Fibroblast of pulmonary artery (primary cell): ENCODE measurements around the gene RFTN2.

Source experiments
- DNase-seq: peaks from one replicate; pipeline ENCODE4 v3.0.0-alpha.2; 2010; ENCODE audit warnings: low read depth
- H3K4me3 ChIP-seq: replicated peaks from 2 replicates; pipeline ENCODE4 v1.5.1; 2011; ENCODE audit warnings: low read depth, mild to moderate bottlenecking, control low read depth, low read length, moderate library complexity
- TF ChIP-seq, protein P1 (sequence below): IDR thresholded peaks from 2 replicates; pipeline ENCODE4 v1.5.1; 2011; ENCODE audit warnings: mild to moderate bottlenecking, control low read depth, low read length, inconsistent platforms; ENCODE audit errors: missing control alignments

Gene RFTN2

GRCh38 chr2:197577446-197577845, 97.9 kb downstream of the RFTN2 start:
- H3K4me3 ChIP-seq = no peak overlapping the region
- DNase-seq = no peak
- TF ChIP-seq, protein P1, sequence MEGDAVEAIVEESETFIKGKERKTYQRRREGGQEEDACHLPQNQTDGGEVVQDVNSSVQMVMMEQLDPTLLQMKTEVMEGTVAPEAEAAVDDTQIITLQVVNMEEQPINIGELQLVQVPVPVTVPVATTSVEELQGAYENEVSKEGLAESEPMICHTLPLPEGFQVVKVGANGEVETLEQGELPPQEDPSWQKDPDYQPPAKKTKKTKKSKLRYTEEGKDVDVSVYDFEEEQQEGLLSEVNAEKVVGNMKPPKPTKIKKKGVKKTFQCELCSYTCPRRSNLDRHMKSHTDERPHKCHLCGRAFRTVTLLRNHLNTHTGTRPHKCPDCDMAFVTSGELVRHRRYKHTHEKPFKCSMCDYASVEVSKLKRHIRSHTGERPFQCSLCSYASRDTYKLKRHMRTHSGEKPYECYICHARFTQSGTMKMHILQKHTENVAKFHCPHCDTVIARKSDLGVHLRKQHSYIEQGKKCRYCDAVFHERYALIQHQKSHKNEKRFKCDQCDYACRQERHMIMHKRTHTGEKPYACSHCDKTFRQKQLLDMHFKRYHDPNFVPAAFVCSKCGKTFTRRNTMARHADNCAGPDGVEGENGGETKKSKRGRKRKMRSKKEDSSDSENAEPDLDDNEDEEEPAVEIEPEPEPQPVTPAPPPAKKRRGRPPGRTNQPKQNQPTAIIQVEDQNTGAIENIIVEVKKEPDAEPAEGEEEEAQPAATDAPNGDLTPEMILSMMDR = no peak

GRCh38 chr2:197576631-197577030, 98.8 kb downstream of the RFTN2 start:
- DNase-seq = peak; percentile 86
- no peak overlapping the region for H3K4me3 ChIP-seq
- TF ChIP-seq, protein P1 = no peak

DNA sequence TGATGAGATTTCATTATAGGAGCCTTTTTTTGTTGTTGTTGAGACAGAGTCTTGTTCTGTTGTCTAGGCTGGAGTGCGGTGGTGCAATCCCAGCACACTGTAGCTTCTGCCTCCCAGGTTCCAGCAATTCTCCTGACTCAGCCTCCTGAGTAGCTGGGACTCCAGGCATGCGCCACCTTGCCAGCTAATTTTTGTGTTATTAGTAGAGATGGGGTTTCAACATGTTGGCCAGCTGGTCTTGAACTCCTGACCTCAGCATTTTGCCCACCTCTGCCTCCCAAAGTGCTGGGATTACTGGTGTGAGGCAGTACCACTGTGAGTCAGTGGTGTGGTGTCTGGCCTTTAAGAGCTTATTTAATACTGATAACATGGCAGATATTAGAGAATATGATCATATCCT, 99.4 kb downstream of the RFTN2 start:
- peak; percentile 67 for DNase-seq
- no peak overlapping the region for H3K4me3 ChIP-seq
- TF ChIP-seq, protein P1 = no peak

- TF ChIP-seq, protein P1 = no peak
- DNase-seq = no peak
- no peak overlapping the region for H3K4me3 ChIP-seq
Measured at GRCh38 chr2:197573608-197574007, 101.8 kb downstream of the RFTN2 start.

DNA sequence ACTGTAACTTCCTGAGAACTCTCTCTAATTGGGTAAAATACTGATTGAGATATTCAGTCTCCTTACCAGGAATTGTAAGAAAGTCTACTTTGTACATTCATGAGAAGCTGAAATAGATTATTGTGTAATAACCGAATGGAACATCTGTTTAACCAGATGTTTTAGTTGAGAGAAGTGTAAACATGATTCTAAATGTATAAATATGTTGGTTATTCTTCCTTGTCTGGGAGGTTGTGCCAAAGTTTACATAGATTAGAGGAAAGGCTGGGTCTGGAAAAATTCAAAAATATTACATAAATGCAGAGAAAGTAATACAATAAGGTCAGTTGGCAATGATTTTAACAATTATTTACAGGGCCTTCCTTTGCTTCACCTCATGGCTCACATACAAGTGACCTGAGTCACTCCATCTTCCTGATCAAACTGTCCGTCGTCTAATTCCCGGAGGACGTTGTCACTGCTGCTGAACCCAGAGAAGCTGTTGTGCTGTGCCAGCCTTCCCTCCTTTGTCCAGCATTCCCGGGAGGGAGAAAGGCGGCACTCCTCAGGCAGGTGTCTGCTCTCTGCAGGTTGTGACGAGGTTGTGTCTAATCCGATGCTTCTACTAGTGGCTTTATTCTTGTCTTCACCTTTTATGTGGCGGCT, 103.6 kb downstream of the RFTN2 start:
- no peak overlapping the region for H3K4me3 ChIP-seq
- TF ChIP-seq, protein P1 = no peak
- DNase-seq = peak; percentile 38

- no peak overlapping the region for H3K4me3 ChIP-seq
- TF ChIP-seq, protein P1 = no peak
- DNase-seq = no peak
Measured at GRCh38 chr2:197560146-197560665, 115.2 kb downstream of the RFTN2 start.

DNA sequence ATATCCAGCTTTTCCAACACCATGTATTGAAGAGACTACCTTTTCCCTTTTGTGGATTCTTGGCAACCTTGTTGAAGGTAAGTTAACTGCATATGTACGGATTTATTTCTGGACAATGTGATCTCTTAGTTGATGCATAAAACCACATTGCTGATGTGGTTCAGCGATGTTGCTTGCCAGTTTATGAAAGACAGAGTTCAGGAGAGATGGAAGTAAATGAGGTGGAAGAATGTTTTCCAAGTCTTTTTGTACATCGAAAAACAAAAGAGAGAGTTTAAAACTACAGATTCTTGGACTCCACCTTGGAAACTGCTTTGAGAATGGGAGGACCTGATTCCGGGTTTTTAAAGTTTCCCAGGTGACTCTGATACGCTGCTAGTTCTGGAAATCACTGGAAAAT, 115.7 kb downstream of the RFTN2 start:
- no peak overlapping the region for H3K4me3 ChIP-seq
- no peak for DNase-seq

More for the DNA sequence above, 115.7 kb downstream of the RFTN2 start:
- TF ChIP-seq, protein P1 = no peak
